ENCODE results near the gene RBMS1.

The RBMS1 gene

DNA sequence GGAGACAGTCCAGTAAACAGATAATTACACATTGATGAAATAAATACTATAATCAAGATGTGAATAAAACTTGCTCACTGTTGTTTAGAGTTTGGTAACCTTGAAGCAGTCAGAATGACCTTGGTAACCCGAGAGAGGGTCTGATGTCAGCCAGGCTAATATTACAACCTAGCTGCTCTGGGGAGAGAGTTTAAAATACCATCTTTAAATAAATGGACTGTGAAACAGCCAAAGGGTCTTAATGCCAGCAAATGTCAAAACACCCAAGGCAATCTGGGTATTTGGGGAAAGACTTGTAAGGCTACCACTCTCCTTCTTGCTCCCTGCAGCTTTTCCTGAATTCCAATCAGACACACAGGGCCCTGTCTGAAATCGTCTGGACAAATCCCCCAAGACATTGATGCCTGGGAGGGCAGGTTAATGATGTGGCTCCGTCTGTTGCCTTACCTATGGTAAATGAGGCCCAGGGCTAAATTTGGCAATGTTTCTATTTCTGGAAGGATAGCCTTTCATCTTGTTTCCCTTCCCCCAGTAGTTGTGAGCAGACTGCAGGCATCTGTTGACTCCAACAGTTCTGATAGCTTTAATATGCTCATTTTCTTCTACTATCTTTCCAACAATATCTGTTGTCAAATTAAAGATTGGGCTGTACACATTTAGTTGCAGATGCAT, 250.6 kb downstream of the RBMS1 start:
- no peak for DNase-seq

GRCh38 chr2:160241251-160242137, 252.1 kb downstream of the RBMS1 start:
- DNase-seq, result no peak

DNA sequence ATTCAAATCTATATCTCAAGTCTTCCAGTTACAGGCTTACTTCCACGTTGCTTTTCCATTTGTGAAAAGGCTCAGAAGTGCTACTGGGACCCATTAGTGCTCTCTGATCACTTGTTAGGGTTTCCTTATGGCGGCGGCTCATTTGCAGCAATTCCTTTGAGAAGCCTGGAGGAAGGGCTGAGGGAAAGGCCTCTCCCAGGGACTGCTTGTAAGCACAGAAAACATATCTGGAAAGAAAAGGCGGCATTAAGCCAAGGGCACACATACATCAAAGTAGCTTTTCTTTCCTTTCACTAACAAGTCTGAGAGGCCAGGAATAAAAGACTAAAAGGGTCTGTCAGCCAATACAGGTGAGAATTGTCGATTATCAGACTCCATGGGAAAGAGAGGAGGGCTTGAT, 254.2 kb downstream of the RBMS1 start:
- no peak for DNase-seq

DNA sequence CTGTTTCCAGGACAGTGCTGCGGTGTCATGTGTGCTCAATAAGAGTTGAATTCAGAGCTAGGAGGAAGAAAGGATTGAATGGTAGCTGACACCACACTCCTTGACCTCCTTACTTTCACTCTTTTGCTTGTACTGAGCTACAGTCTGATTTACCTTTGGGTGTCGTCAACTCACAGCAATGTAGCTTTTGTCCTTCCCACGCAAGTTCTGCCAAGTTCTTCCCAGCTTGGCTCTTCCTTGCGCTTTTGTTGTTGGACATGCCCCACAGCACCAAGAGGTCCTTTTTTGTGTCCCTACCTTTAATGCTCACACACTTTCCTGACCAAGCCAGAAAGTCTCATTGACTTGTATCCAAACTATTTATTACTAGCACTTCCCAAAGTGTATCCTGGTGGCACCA, 255.2 kb downstream of the RBMS1 start:
- no peak for DNase-seq

DNA sequence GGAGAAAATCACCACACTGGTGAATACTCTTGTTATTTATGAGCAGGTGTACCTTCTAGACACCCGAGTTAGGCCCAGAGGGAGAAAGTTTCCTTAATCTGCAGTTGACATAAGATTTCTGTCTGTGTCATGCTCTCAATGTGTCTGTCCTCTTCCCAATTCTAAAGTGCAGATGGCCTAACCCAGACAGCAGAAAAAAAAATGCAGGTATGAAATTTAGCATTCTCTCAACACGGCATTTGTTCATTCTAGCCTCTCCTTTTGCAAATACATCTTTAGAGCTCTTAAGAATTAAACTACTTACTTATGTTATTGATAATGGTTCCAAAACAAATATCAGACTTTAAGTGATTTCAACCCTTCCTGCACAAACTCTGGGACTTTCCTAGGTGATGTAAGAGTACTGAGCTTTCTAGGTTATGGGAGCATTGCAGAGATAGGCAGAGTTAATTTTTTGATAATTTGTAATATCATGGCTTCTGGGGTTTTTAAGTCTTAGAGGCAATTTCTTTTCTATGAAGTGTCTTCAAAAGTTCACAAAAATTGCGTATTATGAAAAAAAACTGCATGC, 260.6 kb downstream of the RBMS1 start:
- no peak for DNase-seq

DNA sequence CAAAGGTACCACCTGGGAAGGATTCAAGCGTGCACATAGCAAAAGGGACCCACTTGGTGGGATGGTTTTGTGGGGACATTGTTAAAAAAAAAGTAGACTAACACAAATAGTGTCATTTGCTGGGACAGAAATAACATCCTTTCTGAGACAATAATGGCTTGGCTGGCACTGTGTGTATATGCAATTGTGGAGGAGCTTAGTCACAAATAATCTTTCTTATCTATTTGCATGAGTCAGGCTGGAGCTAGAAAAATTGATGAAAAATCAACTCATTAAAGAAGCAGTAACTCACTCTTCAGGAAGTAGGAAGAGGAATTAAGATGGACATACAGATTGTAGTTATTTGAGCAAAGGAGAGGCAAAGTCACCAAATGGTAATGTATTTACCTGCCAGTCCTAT, 264.0 kb downstream of the RBMS1 start:
- DNase-seq, result no peak

DNA sequence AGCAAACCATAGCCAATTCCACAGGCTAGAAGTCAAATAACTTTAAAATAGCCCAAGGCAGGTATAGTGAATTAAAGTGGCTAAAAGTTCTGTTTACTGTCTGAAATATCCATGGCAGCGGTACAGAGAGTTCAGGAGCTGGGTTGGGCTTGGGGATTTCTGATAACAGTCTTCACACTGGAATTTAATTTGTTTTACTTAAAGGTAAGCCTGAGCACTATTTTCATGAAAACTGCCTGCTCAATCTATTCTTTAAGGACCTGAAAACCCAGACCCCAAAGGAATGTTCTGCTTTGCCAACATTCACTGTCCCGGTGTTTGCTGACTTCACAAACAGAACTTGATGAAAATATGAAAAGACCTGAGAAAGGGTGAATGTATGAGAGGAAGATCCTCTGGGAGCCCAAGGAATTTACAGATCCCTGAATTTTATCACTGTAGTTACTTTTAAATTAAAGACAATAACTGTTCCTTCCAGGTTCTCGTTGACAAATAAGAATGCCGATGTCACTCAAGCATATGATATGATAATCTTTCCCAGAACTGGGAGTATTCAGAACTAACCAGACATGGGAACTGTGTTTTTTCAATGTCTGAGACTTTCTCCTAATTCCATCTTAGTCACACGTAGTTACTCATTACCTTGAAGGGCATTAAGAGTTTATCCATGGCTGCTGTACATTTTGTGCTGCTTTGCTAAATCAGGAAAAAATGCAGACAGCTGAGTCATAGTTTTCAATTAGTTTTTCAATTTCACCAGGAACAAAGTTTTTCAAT, 265.3 kb downstream of the RBMS1 start:
- DNase-seq, result no peak

DNA sequence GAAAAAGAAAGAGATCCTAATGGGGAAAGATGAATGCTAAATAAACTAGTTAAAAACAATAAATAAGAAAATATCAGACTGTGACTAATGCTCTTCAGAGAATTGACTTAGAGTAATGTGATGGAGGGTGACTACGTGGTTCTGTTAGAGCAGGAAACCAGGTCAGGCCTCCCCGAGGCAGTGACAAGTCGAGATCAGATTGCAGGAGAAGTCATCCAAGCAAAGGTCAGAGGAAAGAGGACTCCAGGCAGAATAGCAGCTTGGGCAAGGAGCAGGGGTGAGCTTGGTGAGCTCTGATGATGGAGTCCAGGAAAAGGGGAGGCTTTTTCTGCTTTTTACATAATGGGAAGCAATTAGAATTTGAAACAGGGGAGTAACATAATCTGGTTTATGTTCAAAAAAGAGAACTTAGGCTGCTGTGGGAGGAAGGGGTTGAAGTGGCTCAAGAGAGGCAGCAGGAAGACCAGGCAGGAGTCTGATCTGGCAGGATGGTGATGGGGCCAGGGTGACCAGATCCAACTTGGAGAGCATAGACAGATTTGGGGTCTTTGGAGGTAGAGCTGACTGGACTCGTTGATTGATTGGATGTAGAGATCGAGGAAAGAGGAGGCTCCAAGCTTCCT, 266.2 kb downstream of the RBMS1 start:
- no peak for DNase-seq

GRCh38 chr2:160226367-160226766, 267.2 kb downstream of the RBMS1 start:
- DNase-seq, result no peak

- DNase-seq, result no peak
These were observed 267.9 kb downstream of the RBMS1 start for GRCh38 chr2:160225722-160226121.

GRCh38 chr2:160224507-160224906, 269.1 kb downstream of the RBMS1 start:
- DNase-seq, result no peak

DNA sequence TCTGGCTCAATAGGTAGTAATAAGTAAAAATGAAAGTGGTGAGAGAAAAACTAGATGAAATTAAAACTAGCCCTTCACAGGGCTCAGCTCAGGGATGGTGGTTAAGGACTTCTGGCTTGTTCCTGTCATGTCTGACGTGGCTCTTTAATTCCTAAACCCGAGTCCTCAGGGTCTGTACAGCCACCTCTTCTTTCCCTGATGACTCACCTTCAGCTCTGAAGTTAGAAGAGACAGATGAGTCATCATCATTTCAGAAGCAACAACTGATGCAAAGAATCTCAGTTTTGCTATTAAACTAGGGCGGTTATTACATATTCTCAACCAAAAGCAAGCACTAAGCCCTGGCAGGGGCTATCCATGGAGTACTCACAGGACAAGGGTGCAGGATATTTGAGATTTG, 269.5 kb downstream of the RBMS1 start:
- DNase-seq, result peak; percentile 8

- no peak for DNase-seq
These were observed 270.0 kb downstream of the RBMS1 start for GRCh38 chr2:160223560-160223959.

DNA sequence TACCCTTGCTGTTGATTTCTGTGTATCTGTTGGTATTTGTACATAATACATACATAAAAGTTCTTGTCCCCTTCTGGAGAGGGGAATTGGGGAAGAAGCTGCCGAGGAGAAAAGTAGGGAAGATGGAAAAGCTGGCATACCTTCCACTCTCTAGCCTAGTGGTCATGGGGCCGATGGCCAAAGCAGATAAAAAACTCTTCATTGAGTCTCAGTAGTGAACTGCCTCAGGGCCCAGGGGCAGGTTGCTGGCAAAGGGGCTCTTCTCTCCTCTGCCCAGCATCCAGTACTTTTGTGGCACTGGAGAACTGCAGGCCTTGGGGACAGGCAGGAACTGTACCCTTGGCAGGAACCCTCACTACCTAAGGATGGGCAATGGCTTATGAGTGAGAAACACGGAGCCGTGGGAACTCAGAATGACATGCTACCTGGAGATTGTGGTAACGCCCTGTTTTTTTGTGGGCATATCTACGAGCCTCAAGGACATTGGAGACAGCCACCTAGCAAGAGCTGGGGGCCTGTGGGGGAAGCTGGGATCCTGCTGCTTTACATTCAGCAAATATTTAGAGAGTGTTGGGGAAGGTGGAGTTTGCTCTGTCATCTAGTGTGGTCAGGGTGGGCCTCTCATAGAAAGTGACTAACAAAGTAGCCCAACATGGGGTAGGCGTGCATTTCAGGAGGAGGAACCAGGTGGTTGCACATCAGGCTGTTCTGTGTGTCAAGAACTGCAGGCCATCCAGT, 270.9 kb downstream of the RBMS1 start:
- DNase-seq, result no peak

Data from stimulated activated CD4-positive, alpha-beta T cell treated with anti-CD3 and anti-CD28 coated beads, Interleukin-12 subunit alpha, Interleukin-12 subunit beta, amount 100 ng/mL, for 4 hours (primary cell).